NT2/D1 (cell line): ENCODE measurements around the gene NHS.

Experiments
- DNase-seq: peaks from one replicate; pipeline ENCODE4 v3.0.0-alpha.2; 2011; ENCODE audit warnings: low read depth, low spot score
- H3K27me3 ChIP-seq: 2 replicates; pipeline ENCODE4 v1.6.0; 2011; ENCODE audit warnings: mild to moderate bottlenecking; ENCODE audit not compliant: insufficient read length, insufficient read depth
- H3K36me3 ChIP-seq: 2 replicates; pipeline ENCODE4 v1.6.1; 2011; ENCODE audit warnings: mild to moderate bottlenecking, low read length, mixed read lengths; ENCODE audit not compliant: insufficient read depth, insufficient read length
- H3K4me1 ChIP-seq: 2 replicates; pipeline ENCODE4 v1.5.1; 2011; ENCODE audit not compliant: insufficient read depth, insufficient read length
- H3K4me3 ChIP-seq: 2 replicates; pipeline ENCODE4 v1.5.1; 2011; ENCODE audit warnings: low read depth; ENCODE audit not compliant: insufficient read length
- H3K9ac ChIP-seq: 2 replicates; pipeline ENCODE4 v1.6.0; 2011; ENCODE audit warnings: low read depth; ENCODE audit not compliant: insufficient read length
- H3K9me3 ChIP-seq: 2 replicates; pipeline ENCODE4 v1.5.1; 2011; ENCODE audit warnings: mild to moderate bottlenecking, low read length; ENCODE audit not compliant: insufficient read depth
- SUZ12 ChIP-seq: IDR thresholded peaks from 2 replicates; pipeline ENCODE4 v1.6.1; 2011; ENCODE audit not compliant: insufficient read length, insufficient read depth; ENCODE audit errors: extremely low read depth
- YY1 ChIP-seq: IDR thresholded peaks from 2 replicates; pipeline ENCODE4 v1.6.1; 2011; ENCODE audit not compliant: insufficient read length, insufficient read depth
- ZNF274 ChIP-seq: IDR thresholded peaks from 2 replicates; pipeline ENCODE4 v1.6.1; 2011; ENCODE audit warnings: mild to moderate bottlenecking, low read depth, low read length

NHS gene

DNA sequence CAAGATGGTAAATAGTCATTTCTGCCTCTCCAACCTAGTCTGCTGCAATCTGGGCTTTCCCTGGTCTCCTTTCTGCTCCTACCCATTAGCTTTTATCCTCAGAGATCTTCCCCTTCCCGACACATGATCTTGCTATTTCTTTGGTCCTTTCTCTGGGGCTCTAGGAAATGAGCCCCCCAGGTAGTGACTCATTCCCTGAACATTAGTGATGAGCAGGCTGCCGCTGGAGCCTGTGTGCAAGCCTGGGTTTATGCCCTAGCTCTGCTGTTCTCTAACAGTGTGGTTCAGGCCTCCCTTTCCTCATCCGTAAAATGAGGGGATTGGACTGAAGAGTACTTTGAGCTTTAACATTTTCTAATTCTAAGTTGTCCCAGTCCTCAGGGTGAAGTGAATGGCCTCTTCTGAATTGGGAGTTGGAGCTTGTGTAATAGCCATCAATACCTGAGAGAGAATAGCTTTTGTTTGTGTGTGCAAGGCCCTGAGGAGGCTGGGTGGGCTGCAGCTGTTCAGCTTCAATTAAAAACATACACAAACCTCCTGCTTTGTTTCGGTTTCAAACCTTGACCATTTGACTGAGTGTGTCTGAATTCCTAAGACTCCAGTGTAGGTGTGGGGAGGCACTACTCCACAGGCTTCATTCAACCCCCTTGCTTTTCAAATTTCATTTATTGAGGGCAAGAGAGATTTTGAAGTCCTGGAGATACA lies 246.7 kb downstream of the NHS start:
- Histone ChIP-seq H3K4me3 (no peak overlapping the region), H3K27me3 (no peaks in the 10 kb centered on the region), H3K9me3 (no peaks in the 10 kb centered on the region), H3K36me3 (no peaks in the 10 kb centered on the region), H3K4me1 (peaks cover 3% of the 10 kb centered on the region), H3K9ac (no peak overlapping the region)
- no peak for DNase-seq
- TF ChIP-seq YY1 = no peak
- no peak for TF ChIP-seq ZNF274
- no peak for TF ChIP-seq SUZ12

DNA sequence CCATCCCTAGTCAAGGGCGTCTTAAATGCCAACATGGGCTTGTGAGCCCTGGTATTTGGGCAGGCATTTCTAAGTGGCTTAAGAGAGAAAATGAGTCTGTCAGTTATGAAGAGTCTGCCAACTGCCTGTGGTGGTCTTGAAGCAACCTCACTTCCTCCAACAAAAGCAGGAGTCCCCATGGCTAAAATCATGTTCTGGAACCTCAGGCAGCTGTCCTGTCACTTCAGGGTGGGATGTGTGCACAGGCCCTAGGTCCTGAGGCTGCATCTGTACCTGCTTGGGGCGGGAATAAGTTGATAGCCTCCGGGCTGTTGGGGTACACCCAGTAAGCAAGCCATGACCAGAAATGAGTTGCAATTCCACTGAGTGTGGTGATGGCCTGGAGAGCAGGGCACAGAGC lies 247.3 kb downstream of the NHS start:
- Histone ChIP-seq H3K9ac (no peak overlapping the region), H3K9me3 (no peaks in the 10 kb centered on the region), H3K27me3 (no peaks in the 10 kb centered on the region), H3K36me3 (no peaks in the 10 kb centered on the region), H3K4me3 (no peak overlapping the region), H3K4me1 (peaks cover 3% of the 10 kb centered on the region)
- no peak for DNase-seq
- TF ChIP-seq SUZ12 (no peak), YY1 (no peak), ZNF274 (no peak)

DNA sequence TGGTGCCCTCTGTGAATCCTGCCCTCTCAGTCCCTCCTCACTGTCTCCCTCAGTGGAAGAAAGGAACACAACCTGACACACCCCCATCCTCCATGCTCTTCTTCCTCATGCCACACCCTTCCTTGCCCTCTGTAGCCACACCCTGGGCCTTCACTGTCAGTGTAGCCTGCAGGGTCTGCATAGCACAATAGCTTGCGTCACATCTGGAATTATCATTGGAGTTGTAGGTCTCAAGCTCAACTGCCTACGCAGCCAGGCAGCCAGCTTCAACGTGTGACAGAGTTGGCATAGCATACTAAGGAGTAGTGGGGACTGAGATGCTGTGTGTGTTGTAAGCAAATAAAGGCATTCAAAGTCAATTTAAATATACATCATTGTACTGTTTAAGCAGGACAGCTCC lies 248.8 kb downstream of the NHS start:
- no peak for DNase-seq
- Histone ChIP-seq H3K4me3 (no peak overlapping the region), H3K36me3 (no peaks in the 10 kb centered on the region), H3K9me3 (no peaks in the 10 kb centered on the region), H3K9ac (no peak overlapping the region), H3K4me1 (peaks cover 9% of the 10 kb centered on the region), H3K27me3 (no peaks in the 10 kb centered on the region)
- TF ChIP-seq YY1 (no peak), SUZ12 (no peak), ZNF274 (no peak)

DNA sequence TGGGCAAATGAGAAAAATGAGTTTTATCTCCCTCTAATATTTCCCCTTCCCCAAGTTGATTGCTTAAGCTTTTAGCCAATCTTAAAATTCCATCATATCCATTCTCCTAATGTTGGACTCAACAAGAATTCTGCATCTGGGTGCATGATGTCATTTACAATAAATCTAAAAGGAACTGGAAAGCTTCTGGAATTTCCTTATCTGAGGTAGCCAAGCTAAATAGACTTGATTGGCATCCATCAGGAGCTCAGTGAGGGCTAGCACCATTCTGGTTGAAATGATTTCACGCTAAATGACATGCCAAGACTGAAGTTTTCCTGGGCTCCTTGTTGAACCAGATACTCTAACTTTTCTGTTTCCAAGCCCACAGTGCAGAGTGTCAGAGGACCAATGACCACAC lies 252.0 kb downstream of the NHS start:
- TF ChIP-seq SUZ12 (no peak), YY1 (no peak), ZNF274 (no peak)
- Histone ChIP-seq H3K4me3 (no peak overlapping the region), H3K27me3 (no peaks in the 10 kb centered on the region), H3K9ac (no peak overlapping the region), H3K4me1 (peaks cover 6% of the 10 kb centered on the region), H3K9me3 (no peaks in the 10 kb centered on the region), H3K36me3 (no peaks in the 10 kb centered on the region)
- no peak for DNase-seq

DNA sequence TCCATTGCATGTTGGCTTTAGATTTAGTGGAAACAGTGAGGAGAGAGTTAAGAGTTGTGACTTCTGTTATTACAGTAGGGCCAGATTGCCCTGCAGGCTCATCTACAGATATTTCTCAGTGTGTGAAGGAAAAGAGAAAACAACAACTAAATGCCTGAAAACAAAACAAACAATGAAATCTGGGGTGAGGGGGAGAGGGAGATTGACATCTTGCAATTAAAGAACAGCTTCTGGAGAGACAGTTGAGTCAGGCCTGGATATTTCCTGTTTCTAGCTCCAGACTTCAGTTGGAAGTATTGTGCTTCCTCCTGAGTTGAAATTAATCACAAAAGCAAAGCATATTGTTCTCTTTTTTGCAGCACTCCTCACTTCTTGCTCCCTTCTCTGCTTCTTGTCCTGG lies 254.0 kb downstream of the NHS start:
- Histone ChIP-seq H3K36me3 (no peaks in the 10 kb centered on the region), H3K27me3 (no peaks in the 10 kb centered on the region), H3K4me1 (peaks cover 6% of the 10 kb centered on the region), H3K9me3 (no peaks in the 10 kb centered on the region), H3K4me3 (no peak overlapping the region), H3K9ac (no peak overlapping the region)
- no peak for TF ChIP-seq ZNF274
- no peak for TF ChIP-seq YY1
- no peak for TF ChIP-seq SUZ12
- DNase-seq = no peak

DNA sequence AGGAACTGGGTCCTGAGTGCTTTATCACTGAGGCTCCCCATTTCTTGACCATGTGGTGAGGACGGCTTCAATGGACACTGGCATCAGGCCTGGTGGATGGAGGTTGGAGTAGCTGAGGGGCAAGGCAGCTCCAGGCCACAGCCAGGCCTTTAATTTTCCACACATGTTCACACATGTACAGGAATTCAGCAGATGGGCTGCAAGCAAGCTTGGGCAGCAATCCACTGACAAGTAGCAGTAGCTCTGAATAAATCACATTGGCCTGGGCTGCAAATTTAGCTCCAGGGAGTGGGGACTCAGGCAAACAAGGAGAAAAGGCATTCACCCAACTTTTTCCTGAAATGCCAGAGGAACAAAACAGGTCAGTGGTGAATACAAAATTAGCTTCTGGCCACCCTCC lies 254.5 kb downstream of the NHS start:
- DNase-seq = no peak
- H3K36me3 ChIP-seq = no peaks in the 10 kb centered on the region
- H3K4me1 ChIP-seq = peaks cover 6% of the 10 kb centered on the region
- TF ChIP-seq SUZ12 (no peak), YY1 (no peak), ZNF274 (no peak)
- no peaks in the 10 kb centered on the region for H3K9me3 ChIP-seq
- no peaks in the 10 kb centered on the region for H3K27me3 ChIP-seq
- no peak overlapping the region for H3K4me3 ChIP-seq
- H3K9ac ChIP-seq = no peak overlapping the region

DNA sequence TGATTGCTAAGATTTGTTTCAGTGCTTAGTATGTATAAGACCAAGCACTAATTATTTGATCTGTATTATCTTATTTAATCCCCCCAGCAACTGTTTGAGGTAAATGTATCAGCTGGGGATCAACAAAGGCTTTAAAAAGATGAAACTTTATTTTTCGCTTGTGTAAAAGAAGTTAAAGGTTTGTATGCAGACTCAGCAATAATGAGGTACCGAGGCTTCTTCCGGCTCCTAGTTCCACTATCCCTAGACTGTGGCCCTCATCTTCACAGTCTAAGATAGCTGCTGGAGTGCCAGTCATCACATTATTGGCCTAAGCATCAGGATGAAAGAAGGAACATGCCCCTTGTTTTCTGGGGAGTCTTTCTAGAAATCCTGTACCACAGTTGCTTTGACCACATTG lies 256.6 kb downstream of the NHS start:
- TF ChIP-seq YY1 (no peak), ZNF274 (no peak), SUZ12 (no peak)
- H3K27me3 ChIP-seq = no peaks in the 10 kb centered on the region
- DNase-seq = no peak
- no peaks in the 10 kb centered on the region for H3K9me3 ChIP-seq
- no peaks in the 10 kb centered on the region for H3K36me3 ChIP-seq
- no peak overlapping the region for H3K4me3 ChIP-seq
- H3K9ac ChIP-seq = no peak overlapping the region
- H3K4me1 ChIP-seq = peaks cover 6% of the 10 kb centered on the region

DNA sequence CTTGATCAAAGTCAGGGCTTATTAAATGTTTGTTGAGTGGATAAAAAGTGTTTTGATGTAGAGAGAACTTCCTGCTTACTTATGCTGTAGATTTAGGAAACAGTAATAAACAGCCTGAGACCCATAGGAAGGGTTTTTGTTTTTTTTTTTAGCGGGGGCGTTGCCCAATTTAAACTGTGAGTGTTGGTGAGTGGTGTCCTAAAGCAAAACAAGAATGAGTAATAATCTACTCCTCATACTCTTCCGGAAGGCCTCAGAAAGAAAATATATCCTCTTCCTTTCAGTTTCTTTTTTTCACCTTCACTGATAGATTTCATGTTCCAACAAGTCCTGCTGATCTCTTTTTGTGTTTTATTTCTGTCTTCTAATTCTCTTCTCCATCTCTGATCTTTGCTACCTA lies 257.9 kb downstream of the NHS start:
- H3K4me1 ChIP-seq = peaks cover 6% of the 10 kb centered on the region
- H3K36me3 ChIP-seq = no peaks in the 10 kb centered on the region
- H3K4me3 ChIP-seq = no peak overlapping the region
- no peaks in the 10 kb centered on the region for H3K9me3 ChIP-seq
- no peak overlapping the region for H3K9ac ChIP-seq
- no peaks in the 10 kb centered on the region for H3K27me3 ChIP-seq
- DNase-seq = no peak
- TF ChIP-seq YY1 (no peak), SUZ12 (no peak)
